C4-2B (cell line): ENCODE data around the gene CDC14A.

Source experiments
- CTCF ChIP-seq: fragments of 450-650 bp; conservative IDR thresholded peaks from 2 replicates; pipeline ENCODE4 v1.5.1; 2017; ENCODE audit warnings: mild to moderate bottlenecking
- ZFX ChIP-seq: fragments of 450-650 bp; IDR thresholded peaks from 2 replicates; pipeline ENCODE4 v1.6.1; 2017

- TF ChIP-seq CTCF (no peak), ZFX (no peak)
Observed at GRCh38 chr1:100440075-100440809, 87.9 kb downstream of the CDC14A start.
